Fibroblast of villous mesenchyme (primary cell): ENCODE data around the gene MAP1LC3B. TPM values are rescaled to one million over a fixed set of nuclear protein-coding genes. Genes with fewer than 3 reads are reported as not detected.
"Not testable (repeated sequence)": the region's sequence is repeated elsewhere in the genome, so short reads cannot be mapped to it uniquely, and the experiment has no call there.

Source experiments
- DNase-seq: peaks from one replicate; pipeline ENCODE4 v3.0.0-alpha.2; 2010; ENCODE audit warnings: low read depth
- H3K4me3 ChIP-seq: 2 replicates; pipeline ENCODE4 v1.5.1; 2011; ENCODE audit warnings: low read depth, mild to moderate bottlenecking, low read length
- CTCF ChIP-seq: IDR thresholded peaks from 2 replicates; pipeline ENCODE4 v1.5.1; 2012; ENCODE audit warnings: low read depth, mild to moderate bottlenecking, low read length; ENCODE audit not compliant: insufficient read depth
- total RNA-seq: library from RNA; depleted of rRNA; stranded (reverse); fragments of >200 nt; gene quantifications from 2 replicates; pipeline ENCODE4 v1.2.3, GENCODE V29; 2012

Gene MAP1LC3B
- total RNA-seq, 1 donor: 36.3 TPM

DNA sequence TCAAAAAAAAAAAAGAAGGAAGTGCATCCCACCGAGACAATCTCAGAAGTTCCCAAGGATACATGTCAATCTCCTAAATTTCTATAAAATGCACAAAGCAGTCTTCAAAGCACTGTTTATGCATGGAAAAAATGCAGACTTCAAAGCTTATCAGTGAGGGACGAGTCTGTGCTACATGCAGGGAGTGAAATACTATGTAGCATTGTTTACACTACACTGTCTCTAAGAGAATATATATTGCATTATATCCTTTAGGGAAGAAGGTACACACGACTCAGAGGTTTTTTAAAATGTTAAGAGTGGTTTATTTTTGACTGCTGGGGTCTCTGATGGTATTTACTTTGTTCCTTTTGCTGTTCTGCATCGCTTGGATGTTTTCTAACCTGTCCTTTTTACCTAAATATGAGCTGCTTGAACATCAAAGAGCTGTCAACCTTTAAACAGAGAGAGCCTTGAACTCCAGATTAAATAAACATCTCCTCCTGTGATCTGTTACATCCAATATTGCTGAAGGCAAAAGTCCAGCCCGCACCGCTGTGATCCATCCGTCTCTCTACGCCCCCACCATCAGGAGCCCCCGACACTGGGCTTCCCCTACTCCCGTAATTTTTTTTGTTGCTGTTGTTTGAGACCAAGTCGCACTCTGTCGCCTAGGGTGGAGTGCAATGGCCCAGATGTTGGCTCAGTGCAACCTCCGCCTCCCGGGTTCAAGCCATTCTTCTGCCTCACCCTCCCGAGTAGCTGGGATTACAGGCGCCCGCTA is 9.9 kb upstream of the MAP1LC3B start:
- no peak for TF ChIP-seq CTCF
- DNase-seq: no peak
- H3K4me3 ChIP-seq: peak overlapping the region; percentile 82

GRCh38 chr16:87383505-87384161 is 8.5 kb upstream of the MAP1LC3B start, which contains the start of gene FBXO31:
TSS of gene FBXO31 (minus strand) at chr16:87383776. CDS start at chr16:87383744, 32 bp downstream.
- TF ChIP-seq CTCF: no peak
- peak; percentile 90 for DNase-seq
- H3K4me3 ChIP-seq: peak within 1 kb of the TSS; percentile 82

DNA sequence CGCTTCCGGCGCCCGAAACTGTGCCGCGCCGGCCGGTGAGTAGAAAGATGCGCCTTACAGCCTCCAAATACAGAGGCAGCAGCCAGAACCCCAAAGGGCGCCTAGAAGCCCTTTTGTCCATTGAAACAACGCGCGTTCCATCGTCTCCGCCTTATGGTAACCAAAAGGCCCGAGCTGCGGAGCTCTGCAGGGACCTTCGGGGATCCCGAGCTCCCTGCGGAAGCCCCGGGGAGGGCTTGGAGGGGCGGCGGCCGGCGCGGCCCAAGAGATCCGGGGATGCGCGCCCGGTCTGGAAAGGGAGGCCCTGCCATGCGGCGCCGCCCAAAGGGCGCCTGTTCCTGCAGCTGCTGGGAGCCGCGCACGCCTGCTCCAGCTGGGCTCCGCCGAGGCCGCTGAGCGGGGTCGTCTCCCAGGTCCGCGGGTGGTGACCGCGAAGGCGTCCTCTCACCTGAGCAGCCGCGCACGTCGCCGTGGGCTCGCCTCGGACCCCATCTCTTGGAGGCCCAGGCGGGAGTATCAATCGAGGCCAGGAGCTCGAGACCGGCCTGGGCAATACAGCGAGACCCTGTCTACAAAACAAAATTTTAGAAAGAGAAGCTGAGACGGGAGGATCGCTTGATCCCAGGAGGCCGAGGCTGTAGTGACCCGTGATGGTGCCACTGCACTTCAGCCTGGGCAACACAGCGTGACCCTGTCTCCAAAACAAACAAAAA is 7.8 kb upstream of the MAP1LC3B start:
- DNase-seq: no peak

GRCh38 chr16:87384875-87385167 is 7.3 kb upstream of the MAP1LC3B start:
- H3K4me3 ChIP-seq: peak overlapping the region; percentile 82
- DNase-seq: not testable (repeated sequence)

More for the DNA sequence above, 7.8 kb upstream of the MAP1LC3B start:
- H3K4me3 ChIP-seq: peak overlapping the region; percentile 82
- TF ChIP-seq CTCF: no peak

DNA sequence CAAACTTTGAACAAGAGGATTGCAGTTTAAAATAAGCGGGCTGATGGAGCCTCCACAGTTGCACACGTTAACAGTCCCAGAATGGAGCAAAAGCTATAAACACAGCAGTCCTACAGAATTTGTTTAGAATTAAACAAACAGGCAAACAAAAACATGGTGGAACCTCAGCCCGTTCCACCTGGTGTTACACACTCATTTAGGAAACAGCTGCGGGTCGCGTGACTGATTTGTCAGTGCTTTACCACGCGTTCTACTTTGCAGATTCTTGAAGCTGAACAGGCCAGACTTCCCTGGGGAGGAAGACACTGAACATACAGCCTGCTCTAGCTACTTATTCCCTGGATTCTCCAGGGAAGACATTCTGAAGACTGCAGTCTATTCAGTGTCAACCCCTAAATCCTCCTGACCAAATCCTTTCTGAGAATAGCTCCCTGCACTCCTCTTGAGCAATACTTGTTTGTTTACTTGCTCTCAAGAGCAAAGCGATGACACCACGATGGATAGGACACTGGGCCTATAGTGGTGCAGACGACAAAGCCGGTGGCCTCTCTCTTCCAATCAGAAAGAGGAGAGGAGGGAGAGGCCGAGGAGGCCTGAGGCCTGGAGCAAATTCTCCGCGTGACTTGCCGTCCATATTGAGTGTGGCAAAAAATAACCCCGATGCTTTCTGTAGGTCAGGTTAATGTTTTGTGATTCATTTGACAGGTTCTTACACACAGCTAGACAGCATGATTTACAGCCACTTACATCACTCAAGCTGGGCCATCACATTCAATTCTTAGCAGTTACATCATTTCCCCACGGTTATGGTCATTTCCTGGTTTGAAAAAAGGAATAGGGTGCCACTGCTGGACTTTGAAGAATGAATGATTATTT is 4.0 kb upstream of the MAP1LC3B start:
- H3K4me3 ChIP-seq: peak overlapping the region; percentile 30
- DNase-seq: peak; percentile 100

GRCh38 chr16:87388818-87389134 is 3.4 kb upstream of the MAP1LC3B start:
- no peak for TF ChIP-seq CTCF
- H3K4me3 ChIP-seq: no peak overlapping the region
- no peak for DNase-seq

More for the DNA sequence above, 4.0 kb upstream of the MAP1LC3B start:
- TF ChIP-seq CTCF: no peak
